H54 (cell line): ENCODE results near the gene ITGAL.
"Not testable (repeated sequence)": the region's sequence is repeated elsewhere in the genome, so short reads cannot be mapped to it uniquely, and the experiment has no call there.

Experiments
- DNase-seq: peaks from one replicate; pipeline ENCODE4 v3.0.0; 2011; ENCODE audit warnings: low spot score, mixed read lengths; ENCODE audit not compliant: insufficient read length
- FAIRE-seq: peaks from 3 replicates; lab custom pipeline; 2011; peaks lifted over from hg19 to GRCh38; lab: Jason Lieb, UNC
- POLR2A ChIP-seq: IDR thresholded peaks from 2 replicates; pipeline ENCODE4 v1.6.1; 2011; ENCODE audit warnings: low read depth, mild to moderate bottlenecking, low read length

ITGAL gene

DNA sequence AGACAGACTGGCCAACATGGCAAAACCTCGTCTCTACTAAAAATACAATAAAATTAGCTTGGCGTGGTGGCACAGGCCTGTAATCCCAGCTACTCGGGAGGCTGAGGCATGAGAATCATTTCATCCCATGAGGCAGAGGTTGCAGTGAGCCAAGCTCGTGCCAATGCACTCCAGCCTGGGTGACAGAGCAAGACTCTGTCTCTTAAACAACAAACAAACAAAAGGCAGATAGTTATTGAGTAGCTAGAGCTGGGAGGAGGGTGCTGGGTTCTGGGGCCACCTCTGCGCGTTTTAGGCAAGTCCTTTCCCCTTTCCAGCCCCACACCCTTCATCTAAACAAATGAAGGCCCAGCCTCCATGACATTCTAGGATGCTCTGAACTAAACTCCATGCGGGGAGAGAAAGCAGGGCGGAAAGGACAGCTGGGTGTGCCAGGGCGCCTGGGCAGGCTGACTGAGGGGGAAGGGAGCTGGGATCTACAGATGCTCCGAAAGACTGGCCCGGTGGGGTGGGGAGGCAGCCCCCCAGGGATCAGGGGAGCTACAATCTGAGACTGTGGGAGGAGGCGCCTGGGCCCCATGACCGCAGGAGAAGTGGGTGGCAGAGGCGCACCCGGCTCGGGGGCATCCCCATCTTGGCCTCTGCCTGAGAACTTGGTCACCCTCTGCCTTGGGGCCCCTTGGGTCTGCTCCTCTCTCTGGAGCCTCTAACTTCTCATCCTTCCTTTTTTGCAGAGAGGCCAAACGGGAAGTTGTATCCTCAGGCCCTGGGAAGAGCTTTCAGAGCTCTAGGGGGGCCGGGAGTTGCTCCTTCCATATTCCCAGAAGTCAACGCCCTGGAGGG is 910 bp downstream of the ITGAL start:
- FAIRE-seq = no peak
- TF ChIP-seq POLR2A = no peak
- no peak for DNase-seq

DNA sequence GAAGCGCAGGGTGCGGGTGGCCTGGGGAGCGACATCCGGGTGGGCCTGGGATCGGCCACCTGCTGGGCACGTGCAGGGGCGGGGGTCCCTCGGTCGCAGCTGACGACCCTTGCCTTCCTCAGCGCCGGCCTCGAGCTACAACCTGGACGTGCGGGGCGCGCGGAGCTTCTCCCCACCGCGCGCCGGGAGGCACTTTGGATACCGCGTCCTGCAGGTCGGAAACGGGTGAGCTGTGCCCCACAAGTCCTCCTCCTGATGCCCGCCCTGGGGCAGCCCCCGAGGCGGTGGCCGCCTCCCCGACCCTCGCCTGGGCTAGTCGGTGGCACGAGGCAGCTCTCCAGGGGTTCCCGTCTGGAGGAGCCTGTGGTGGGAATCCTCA is 1.5 kb downstream of the ITGAL start:
- TF ChIP-seq POLR2A = no peak
- FAIRE-seq = no peak

DNA sequence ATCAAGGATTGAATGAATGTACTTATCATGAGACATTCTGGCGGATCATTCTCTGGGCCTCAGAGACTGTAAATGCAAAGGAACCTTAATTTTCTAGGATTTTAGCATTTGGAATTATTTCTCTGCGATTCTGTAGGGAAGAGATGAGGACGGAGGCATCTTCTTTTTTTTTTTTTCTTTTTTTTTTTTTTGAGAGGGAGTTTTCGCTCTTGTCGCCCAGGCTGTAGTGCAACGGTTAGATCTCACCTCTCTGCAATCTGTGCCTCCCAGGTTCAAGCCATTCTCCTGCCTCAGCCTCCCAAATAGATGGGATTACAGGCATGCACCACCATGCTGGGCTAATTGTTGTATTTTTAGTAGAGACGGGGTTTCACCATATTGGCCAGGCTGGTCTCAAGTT is 2.1 kb downstream of the ITGAL start:
- no peak for DNase-seq
- TF ChIP-seq POLR2A = no peak
- no peak for FAIRE-seq

More for the DNA sequence above, 1.5 kb downstream of the ITGAL start:
- no peak for DNase-seq

DNA sequence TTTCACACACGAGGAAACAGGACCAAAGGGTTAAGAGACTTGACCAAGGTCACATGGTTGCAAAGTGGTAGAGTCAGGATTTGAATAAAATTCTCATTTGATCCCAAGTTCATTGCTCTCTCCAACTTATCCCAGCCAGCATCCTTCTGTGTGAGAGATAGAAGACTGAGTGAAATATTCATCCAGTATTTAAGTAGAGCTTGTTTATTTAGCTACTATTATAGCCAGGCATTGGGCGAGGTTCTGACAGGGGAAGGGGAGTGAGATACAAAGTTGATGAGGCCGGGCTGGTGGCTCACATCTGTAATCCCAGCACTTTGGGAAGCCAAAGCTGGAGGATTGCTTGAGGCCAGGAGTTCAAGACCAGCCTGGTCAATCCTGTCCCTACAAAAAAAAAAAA is 4.4 kb downstream of the ITGAL start:
- FAIRE-seq = no peak
- no peak for TF ChIP-seq POLR2A
- DNase-seq = no peak

DNA sequence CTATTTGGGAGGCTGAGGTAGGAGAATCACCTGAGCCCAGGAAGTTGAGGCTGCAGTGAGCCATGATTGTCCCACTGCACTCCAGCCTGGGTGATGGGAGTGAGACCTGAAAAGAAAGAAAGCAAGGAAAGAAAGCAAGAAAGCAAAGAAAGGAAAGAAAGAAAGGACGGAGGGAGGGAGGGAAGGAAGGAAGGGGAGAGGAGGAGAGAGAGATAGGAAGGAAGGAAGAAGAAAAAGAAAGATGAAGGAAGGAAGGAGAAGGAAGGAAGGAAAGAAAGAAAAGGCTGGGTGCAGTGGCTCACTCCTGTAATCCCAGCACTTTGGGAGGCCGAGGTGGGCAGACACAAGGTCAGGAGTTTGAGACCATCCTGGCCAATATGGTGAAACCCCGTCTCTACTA is 5.2 kb downstream of the ITGAL start:
- not testable (repeated sequence) for FAIRE-seq, DNase-seq

DNA sequence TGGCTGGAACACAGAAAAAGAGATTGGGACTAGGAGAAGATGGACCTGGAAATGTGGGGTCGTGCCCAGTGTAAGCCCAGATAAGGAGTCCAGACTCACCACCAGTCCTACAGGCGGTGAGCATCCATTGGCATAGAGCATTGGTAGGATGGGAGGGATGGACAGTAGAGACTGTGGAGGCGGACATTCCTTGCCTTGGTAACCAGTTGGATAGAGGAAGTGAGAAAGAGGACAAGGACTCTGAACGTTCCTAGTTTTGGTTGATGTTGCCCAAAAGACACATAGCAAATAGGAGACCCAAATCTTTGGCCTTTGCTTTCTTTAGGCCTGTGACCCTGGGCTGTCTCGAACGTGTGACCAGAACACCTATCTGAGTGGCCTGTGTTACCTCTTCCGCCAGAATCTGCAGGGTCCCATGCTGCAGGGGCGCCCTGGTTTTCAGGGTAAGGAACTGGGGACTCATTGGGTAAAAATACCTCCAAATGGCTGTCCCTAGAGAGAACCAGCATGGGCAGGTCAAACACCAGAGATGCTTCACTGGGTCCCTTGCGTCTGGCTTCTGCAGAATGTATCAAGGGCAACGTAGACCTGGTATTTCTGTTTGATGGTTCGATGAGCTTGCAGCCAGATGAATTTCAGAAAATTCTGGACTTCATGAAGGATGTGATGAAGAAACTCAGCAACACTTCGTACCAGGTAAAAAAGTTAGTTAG is 6.4 kb downstream of the ITGAL start:
- DNase-seq (no peak), FAIRE-seq (no peak)
- no peak for TF ChIP-seq POLR2A

DNA sequence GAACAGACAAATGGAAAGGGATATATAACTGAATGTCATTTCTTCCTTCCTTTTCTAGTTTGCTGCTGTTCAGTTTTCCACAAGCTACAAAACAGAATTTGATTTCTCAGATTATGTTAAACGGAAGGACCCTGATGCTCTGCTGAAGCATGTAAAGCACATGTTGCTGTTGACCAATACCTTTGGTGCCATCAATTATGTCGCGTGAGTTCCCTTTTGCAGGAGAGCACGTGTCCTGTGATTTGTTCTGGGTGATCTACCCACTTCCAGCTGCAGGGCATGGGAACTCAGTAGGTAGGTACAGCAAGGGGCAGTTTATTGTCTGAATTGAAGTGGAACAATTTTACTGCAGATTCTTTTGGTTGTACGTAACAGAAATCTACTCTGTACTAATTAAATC is 8.8 kb downstream of the ITGAL start:
- no peak for TF ChIP-seq POLR2A
- DNase-seq (no peak), FAIRE-seq (no peak)

DNA sequence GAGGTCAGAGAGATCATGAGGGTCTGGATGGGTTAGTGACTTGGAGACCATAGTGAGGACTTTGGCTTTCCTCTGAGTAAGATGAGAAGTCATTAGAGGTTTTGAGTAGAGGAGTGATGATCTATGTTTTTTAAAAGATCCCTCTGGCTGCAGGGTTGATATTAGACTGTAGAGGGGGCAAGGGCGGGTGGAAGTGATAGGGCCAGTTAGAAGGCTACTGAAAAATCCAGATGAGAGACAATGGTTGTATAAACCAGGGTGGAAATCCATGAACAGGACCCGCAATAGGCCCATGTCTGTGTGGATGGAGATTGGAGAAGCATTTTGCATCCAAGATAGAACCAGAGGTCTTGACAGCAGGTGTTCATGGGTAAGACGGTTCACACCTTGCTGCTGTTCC is 9.8 kb downstream of the ITGAL start:
- no peak for FAIRE-seq
- no peak for TF ChIP-seq POLR2A
- DNase-seq = no peak

DNA sequence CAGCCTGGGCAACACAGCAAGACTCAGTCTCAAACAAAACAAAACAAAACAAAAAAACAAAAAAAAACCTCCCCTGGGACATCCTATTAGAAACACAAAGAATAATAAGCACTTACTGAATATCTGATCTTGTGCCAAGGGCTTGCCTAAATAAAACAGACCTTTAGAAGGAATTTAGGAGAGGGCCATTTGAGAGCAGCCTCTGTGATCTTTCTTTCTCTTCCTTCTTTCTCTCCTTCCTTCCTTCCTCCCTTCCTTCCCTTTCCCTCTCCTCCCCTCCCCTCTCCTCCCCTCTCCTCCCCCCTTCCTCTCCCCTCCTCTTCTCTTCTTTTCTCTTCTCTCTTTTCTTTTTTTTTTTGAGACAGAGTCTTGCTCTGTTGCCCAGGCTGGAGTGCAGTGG is 12.3 kb downstream of the ITGAL start:
- DNase-seq = no peak
- TF ChIP-seq POLR2A = no peak
- FAIRE-seq = no peak

DNA sequence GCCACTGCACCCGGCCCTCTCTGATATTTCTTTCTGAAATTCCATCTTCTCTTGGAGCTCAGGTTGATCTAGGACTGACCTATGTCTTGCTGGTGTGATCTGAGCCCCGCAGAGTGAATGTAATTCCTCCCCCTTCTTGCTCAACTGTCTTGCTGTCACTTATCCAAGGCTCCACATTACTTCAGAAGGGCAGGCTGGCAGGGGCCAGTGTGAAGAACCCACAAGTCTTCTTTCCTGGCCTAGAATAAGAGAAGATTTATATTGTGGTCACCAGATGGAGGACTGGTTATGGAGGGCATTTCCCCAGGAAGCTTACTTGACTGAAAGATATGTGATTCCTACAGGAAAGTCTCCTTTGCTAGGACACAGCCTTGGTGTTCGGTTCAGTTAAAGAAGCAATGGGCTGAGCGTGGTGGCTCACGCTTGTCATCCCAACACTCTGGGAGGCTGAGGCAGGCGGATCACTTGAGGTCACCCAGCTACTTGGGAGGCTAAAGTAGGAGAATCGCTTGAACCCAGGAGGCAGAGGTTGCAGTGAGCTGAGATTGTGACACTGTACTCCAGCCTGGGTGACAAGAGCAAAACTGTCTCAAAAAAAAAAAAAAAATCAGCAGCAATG is 13.4 kb downstream of the ITGAL start:
- no peak for DNase-seq

DNA sequence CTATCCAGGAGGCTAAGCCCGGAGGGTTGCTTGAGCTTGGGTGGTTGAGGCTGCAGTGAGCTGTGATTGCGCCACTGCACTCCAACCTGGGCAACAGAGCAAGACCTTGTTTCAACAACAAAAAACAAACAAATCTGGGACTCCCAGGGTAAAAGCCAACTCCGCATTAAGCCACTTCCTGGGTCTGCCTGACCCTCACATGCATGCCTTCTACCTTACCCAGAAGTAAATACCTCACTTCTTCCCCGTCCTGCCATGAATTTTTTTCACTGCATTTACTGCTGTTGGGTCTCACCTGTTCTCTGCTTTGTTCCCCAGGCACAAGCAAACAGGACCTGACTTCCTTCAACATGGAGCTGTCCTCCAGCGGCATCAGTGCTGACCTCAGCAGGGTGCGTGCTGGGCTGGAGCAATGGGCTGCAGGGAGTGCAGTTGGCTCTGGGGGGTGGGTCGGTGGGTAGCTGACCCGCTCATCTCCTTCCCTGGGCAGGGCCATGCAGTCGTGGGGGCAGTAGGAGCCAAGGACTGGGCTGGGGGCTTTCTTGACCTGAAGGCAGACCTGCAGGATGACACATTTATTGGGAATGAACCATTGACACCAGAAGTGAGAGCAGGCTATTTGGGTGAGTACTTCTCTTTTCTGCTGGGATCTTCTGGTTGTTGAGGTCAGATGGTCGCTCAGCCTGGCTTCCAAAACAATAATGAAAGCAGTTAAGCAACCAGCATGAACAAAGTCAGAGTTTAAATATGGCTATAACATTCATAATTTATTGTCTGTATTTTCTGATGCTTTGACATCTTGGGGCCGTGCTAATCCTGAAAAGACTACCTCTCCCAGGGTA is 16.4 kb downstream of the ITGAL start:
- no peak for DNase-seq
- FAIRE-seq = no peak
- no peak for TF ChIP-seq POLR2A

More for the DNA sequence above, 13.4 kb downstream of the ITGAL start:
- no peak for TF ChIP-seq POLR2A
- no peak for FAIRE-seq

DNA sequence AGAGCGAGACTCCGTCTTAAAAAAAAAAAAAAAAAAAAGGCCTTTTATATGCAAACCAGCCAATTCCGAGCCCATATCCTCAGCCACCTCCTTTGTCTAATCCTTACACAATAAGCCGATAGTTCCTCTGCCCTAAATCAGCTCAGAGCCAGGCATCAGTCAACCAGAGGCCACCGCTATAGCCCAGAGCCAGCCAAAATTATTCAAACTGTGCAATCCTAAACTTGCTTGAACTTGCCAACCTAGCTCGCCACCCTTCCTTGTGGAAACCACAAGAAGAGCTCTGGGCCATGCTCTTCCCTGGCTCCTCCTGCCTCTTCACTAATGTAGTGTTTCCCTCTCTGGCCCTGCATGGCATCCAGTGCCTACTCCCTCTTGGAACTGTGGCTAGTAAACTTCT is 17.7 kb downstream of the ITGAL start:
- TF ChIP-seq POLR2A = no peak
- FAIRE-seq = no peak
- no peak for DNase-seq

DNA sequence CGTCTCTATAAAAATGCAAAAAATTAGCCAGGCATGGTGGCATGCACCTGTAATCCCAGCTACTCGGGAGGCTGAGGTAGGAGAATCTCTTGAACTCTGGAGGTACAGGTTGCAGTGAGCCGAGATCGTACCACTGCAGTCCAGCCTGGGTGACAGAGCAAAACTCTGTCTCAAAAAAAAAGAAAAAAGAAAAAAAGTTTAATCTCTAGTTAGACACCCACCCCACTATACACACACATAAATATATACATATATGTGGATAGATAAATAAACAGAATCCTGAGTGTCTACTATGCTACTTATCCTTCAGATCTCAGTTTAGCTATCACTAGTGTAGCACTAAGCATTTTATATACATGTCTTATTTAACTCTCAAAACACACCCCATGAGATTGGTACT is 18.7 kb downstream of the ITGAL start:
- no peak for DNase-seq

More for the DNA sequence above, 18.7 kb downstream of the ITGAL start:
- TF ChIP-seq POLR2A = no peak
- no peak for FAIRE-seq
